ENCODE results near the gene ANXA5.

DNA sequence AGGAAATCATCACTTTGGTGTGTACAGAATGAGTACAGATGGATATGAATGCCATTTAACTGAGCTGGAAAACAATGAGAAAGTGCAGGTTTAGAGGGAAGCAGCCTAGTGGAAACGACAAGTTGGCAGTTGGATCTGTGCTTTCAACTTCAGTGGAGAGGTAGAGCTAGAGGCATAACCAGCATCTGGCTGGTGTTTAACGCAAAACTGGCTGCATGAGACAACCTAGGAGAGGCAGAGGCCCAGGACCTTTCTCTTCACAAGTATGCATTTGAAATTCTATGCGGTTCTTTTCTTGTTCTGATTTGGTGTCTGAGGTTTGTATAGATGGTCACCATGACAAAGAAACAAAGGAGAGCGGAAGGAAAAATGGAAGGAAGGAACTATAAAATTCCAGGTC, 63.1 kb downstream of the ANXA5 start:
- TF ChIP-seq CREB1 (IDR thresholded peaks at IDR 0.05; ENCODE audit: low read depth) (no peak), RAD21 (IDR thresholded peaks at IDR 0.05; ENCODE audit: low read depth) (no peak), EGR1 (IDR thresholded peaks at IDR 0.05) (no peak), CEBPB (IDR thresholded peaks at IDR 0.05) (no peak), EP300 (IDR thresholded peaks at IDR 0.05; ENCODE audit: borderline replicate concordance) (no peak), TAF1 (IDR thresholded peaks at IDR 0.05; ENCODE audit: low read depth) (no peak), NFIC (IDR thresholded peaks at IDR 0.05) (no peak)
- TF ChIP-seq, protein P1, sequence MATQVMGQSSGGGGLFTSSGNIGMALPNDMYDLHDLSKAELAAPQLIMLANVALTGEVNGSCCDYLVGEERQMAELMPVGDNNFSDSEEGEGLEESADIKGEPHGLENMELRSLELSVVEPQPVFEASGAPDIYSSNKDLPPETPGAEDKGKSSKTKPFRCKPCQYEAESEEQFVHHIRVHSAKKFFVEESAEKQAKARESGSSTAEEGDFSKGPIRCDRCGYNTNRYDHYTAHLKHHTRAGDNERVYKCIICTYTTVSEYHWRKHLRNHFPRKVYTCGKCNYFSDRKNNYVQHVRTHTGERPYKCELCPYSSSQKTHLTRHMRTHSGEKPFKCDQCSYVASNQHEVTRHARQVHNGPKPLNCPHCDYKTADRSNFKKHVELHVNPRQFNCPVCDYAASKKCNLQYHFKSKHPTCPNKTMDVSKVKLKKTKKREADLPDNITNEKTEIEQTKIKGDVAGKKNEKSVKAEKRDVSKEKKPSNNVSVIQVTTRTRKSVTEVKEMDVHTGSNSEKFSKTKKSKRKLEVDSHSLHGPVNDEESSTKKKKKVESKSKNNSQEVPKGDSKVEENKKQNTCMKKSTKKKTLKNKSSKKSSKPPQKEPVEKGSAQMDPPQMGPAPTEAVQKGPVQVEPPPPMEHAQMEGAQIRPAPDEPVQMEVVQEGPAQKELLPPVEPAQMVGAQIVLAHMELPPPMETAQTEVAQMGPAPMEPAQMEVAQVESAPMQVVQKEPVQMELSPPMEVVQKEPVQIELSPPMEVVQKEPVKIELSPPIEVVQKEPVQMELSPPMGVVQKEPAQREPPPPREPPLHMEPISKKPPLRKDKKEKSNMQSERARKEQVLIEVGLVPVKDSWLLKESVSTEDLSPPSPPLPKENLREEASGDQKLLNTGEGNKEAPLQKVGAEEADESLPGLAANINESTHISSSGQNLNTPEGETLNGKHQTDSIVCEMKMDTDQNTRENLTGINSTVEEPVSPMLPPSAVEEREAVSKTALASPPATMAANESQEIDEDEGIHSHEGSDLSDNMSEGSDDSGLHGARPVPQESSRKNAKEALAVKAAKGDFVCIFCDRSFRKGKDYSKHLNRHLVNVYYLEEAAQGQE (IDR thresholded peaks at IDR 0.05; ENCODE audit: low read depth): no peak

Data from Ishikawa (cell line).